ENCODE results near the gene CCDC201.
"Not testable (repeated sequence)": the region's sequence is repeated elsewhere in the genome, so short reads cannot be mapped to it uniquely, and the experiment has no call there.

The CCDC201 gene

GRCh38 chr7:45813771-45814170 is 59.1 kb downstream of the CCDC201 start:
- DNase-seq = not testable (repeated sequence)

GRCh38 chr7:45812946-45813345 is 59.9 kb downstream of the CCDC201 start:
- no peak for DNase-seq

- DNase-seq = not testable (repeated sequence)
These were observed 61.1 kb downstream of the CCDC201 start for GRCh38 chr7:45811652-45812234.

GRCh38 chr7:45810451-45811005 is 62.4 kb downstream of the CCDC201 start:
- DNase-seq = not testable (repeated sequence)
